ENCODE results near the gene USB1. TPM values are rescaled to one million over a fixed set of nuclear protein-coding genes. Genes with fewer than 3 reads are reported as not detected.
A peak's percentile ranks its signal among the peaks of the same experiment; 100 is the strongest.
"Not testable (repeated sequence)": the region's sequence is repeated elsewhere in the genome, so short reads cannot be mapped to it uniquely, and the experiment has no call there.

The USB1 gene
- total RNA-seq, 1 donor from 2014 or later, result 37.9 TPM

DNA sequence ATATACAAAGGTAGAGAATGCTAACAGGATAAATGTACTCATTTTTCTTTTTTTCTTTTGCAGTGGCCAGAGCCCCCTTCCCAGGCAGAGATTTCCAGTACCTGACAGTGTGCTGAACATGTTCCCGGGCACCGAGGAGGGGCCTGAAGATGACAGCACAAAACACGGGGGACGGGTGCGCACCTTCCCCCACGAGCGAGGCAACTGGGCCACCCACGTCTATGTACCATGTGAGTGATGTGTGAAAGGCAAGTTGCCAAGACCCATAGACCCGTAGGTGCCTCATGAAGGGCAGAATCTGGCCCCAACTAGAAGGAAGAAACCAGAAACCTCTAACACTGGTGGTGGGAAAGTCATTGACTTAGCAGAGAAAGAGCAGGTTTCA is 1.2 kb downstream of the USB1 start:
- no peaks in the 10 kb centered on the region for H3K27me3 Mint-ChIP-seq (ENCODE audit: low read depth)
- DNase-seq (ENCODE audit: low spot score), result no peak

DNA sequence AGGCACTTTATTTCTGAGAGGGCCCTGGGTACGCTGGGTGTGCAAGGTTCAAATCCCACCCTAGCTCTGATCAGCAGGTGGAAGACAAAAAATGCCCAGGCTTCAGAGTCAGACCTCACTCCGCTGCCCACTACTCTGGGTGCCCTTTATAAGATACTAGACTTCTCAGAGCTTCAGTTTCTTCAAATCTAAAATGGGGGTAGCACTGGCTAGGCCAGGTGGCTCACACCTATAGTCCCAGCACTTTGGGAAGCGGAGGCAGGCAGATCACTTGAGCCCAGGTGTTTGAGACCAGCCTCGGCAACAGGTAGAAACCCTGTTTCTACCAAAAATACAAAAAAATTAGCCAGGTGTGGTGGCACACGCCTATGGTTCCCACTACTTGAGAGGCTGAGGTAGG is 1.7 kb downstream of the USB1 start:
- no peak for DNase-seq (ENCODE audit: low spot score)
- Mint-ChIP-seq H3K9me3 (ENCODE audit: low read depth) (no peaks in the 10 kb centered on the region), H3K36me3 (ENCODE audit: low read depth) (peaks cover 9% of the 10 kb centered on the region), H3K27me3 (ENCODE audit: low read depth) (no peaks in the 10 kb centered on the region), H3K4me3 (ENCODE audit: unreplicated experiment) (no peak overlapping the region), H3K27ac (ENCODE audit: unreplicated experiment) (no peak overlapping the region), H3K4me1 (ENCODE audit: low read depth) (peaks cover 36% of the 10 kb centered on the region)
- TF ChIP-seq, protein P1, sequence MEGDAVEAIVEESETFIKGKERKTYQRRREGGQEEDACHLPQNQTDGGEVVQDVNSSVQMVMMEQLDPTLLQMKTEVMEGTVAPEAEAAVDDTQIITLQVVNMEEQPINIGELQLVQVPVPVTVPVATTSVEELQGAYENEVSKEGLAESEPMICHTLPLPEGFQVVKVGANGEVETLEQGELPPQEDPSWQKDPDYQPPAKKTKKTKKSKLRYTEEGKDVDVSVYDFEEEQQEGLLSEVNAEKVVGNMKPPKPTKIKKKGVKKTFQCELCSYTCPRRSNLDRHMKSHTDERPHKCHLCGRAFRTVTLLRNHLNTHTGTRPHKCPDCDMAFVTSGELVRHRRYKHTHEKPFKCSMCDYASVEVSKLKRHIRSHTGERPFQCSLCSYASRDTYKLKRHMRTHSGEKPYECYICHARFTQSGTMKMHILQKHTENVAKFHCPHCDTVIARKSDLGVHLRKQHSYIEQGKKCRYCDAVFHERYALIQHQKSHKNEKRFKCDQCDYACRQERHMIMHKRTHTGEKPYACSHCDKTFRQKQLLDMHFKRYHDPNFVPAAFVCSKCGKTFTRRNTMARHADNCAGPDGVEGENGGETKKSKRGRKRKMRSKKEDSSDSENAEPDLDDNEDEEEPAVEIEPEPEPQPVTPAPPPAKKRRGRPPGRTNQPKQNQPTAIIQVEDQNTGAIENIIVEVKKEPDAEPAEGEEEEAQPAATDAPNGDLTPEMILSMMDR (IDR thresholded peaks at IDR 0.05), result no peak

More for the DNA sequence above, 1.2 kb downstream of the USB1 start:
- no peak overlapping the region for H3K4me3 Mint-ChIP-seq (ENCODE audit: unreplicated experiment)
- no peaks in the 10 kb centered on the region for H3K9me3 Mint-ChIP-seq (ENCODE audit: low read depth)
- TF ChIP-seq, protein P1 (IDR thresholded peaks at IDR 0.05), result no peak
- H3K4me1 Mint-ChIP-seq (ENCODE audit: low read depth), result peaks cover 36% of the 10 kb centered on the region
- no peak overlapping the region for H3K27ac Mint-ChIP-seq (ENCODE audit: unreplicated experiment)
- peaks cover 9% of the 10 kb centered on the region for H3K36me3 Mint-ChIP-seq (ENCODE audit: low read depth)

DNA sequence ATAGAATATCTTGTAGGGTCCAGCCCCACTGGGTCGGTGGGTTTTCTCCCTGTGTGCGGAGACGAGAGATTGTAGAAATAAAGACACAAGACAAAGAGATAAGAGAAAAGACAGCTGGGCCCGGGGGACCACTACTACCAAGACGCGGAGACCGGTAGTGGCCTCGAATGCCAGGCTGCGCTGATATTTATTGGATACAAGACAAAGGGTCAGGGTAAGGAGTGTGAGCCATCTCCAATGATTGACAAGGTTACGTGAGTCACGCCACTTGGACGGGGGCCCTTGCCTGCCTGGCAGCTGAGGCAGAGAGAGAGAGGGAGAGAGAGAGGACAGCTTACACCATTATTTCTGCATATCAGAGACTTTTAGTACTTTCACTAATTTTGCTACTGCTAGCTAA is 3.5 kb downstream of the USB1 start:
- H3K27ac Mint-ChIP-seq (ENCODE audit: unreplicated experiment); H3K36me3 Mint-ChIP-seq (ENCODE audit: low read depth); H3K27me3 Mint-ChIP-seq (ENCODE audit: low read depth); H3K9me3 Mint-ChIP-seq (ENCODE audit: low read depth); H3K4me3 Mint-ChIP-seq (ENCODE audit: unreplicated experiment): not testable (repeated sequence)
- peaks cover 19% of the 10 kb centered on the region for H3K4me1 Mint-ChIP-seq (ENCODE audit: low read depth)
- peak; percentile 48 for DNase-seq (ENCODE audit: low spot score)

DNA sequence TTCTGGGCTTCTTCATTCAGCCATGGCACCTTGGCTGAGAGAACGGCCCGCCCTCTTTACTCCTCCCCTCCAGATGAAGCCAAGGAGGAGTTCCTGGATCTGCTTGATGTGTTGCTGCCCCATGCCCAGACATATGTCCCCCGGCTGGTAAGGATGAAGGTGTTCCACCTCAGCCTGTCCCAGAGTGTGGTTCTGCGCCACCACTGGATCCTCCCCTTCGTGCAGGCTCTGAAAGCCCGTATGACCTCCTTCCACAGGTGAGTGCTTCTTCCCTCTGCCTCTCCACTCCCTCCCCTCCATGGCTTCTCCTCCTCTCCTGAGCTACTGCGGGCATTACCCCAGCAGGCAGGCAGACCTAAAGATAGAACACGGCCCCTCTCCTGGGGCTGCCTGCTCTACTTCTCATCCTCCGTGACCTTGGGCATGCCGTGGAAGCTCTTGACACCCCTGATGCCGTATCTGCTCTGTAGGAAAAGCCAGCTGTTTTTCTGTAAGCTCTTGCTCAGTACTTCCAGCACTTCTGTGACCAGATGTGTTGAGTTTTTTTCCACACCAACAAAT is 8.7 kb downstream of the USB1 start:
- Mint-ChIP-seq H3K36me3 (ENCODE audit: low read depth) (peaks cover 14% of the 10 kb centered on the region), H3K27me3 (ENCODE audit: low read depth) (no peaks in the 10 kb centered on the region), H3K9me3 (ENCODE audit: low read depth) (no peaks in the 10 kb centered on the region), H3K27ac (ENCODE audit: unreplicated experiment) (no peak overlapping the region), H3K4me3 (ENCODE audit: unreplicated experiment) (no peak overlapping the region), H3K4me1 (ENCODE audit: low read depth) (peaks cover 9% of the 10 kb centered on the region)
- DNase-seq (ENCODE audit: low spot score), result no peak
- TF ChIP-seq, protein P1 (IDR thresholded peaks at IDR 0.05), result no peak

DNA sequence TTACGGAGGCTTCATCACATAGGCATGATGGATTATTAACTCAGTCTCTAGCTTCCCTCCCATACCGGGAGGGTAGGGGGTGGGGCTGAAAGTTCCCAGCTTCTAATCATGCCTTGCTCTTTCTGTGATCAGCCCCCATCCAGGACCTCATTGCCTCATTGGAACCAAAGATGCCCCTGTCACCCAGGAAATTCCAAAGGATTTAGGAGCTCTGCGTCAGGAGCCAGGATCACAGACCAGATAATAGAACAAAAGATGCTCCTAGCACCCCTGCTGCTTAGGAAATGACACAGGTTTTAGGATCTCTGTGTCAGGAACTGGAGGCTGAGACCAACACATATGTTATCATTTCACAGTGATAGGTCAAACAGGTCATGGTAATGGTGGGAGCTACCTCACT is 9.7 kb downstream of the USB1 start:
- TF ChIP-seq, protein P1 (IDR thresholded peaks at IDR 0.05), result no peak
- Mint-ChIP-seq H3K27ac (ENCODE audit: unreplicated experiment) (no peak overlapping the region), H3K4me1 (ENCODE audit: low read depth) (peaks cover 5% of the 10 kb centered on the region), H3K27me3 (ENCODE audit: low read depth) (no peaks in the 10 kb centered on the region), H3K36me3 (ENCODE audit: low read depth) (peaks cover 14% of the 10 kb centered on the region), H3K4me3 (ENCODE audit: unreplicated experiment) (no peak overlapping the region), H3K9me3 (ENCODE audit: low read depth) (no peaks in the 10 kb centered on the region)
- DNase-seq (ENCODE audit: low spot score), result no peak

DNA sequence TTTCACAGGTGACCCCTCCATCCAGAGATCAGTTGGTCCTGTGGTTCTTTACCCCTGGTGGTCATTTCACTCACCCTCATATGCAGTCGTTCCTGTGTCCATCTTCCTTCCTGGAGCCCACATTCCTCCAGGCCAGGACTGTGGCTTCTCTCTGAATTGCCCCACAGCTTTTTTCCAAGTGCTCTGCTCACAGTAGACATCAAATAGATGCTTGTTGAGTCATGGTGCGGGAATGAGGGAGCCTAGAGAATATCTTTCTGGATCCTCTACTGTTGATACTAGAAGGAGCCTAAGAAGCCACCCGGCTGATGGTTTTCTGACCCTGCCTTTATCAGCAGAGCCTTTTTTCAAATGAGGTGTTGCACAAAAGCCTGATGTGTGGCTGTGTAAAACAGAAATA is 10.4 kb downstream of the USB1 start:
- no peaks in the 10 kb centered on the region for H3K27me3 Mint-ChIP-seq (ENCODE audit: low read depth)
- H3K36me3 Mint-ChIP-seq (ENCODE audit: low read depth), result peaks cover 14% of the 10 kb centered on the region
- TF ChIP-seq, protein P1 (IDR thresholded peaks at IDR 0.05), result no peak
- peak overlapping the region; percentile 73 for H3K27ac Mint-ChIP-seq (ENCODE audit: unreplicated experiment)
- H3K9me3 Mint-ChIP-seq (ENCODE audit: low read depth), result no peaks in the 10 kb centered on the region
- H3K4me1 Mint-ChIP-seq (ENCODE audit: low read depth), result peaks cover 5% of the 10 kb centered on the region
- DNase-seq (ENCODE audit: low spot score), result no peak
- no peak overlapping the region for H3K4me3 Mint-ChIP-seq (ENCODE audit: unreplicated experiment)
